ENCODE measurements around the gene RASGRF2. TPM values are rescaled to one million over a fixed set of nuclear protein-coding genes. Genes with fewer than 3 reads are reported as not detected.

The RASGRF2 gene
- total RNA-seq, 1 donor from 2014 or later, result 4.8 TPM

GRCh38 chr5:81219389-81219788, 259.2 kb downstream of the RASGRF2 start:
- Histone ChIP-seq H3K9me3 (replicated peaks) (no peaks in the 10 kb centered on the region), H3K27ac (replicated peaks) (no peak overlapping the region), H3K27me3 (ENCODE audit: low read depth) (no peaks in the 10 kb centered on the region), H3K4me1 (no peaks in the 10 kb centered on the region), H3K36me3 (peaks cover 7% of the 10 kb centered on the region), H3K4me3 (no peak overlapping the region)
- TF ChIP-seq CTCF (IDR thresholded peaks at IDR 0.05; ENCODE audit: borderline replicate concordance), result no peak
- intact Hi-C loops (cut with micrococcal nuclease), result no loop called here
- no peak for DNase-seq

- TF ChIP-seq CTCF (IDR thresholded peaks at IDR 0.05; ENCODE audit: borderline replicate concordance), result no peak
- H3K9me3 ChIP-seq (replicated peaks), result no peaks in the 10 kb centered on the region
- intact Hi-C loops (cut with micrococcal nuclease), result no loop called here
- DNase-seq, result no peak
- H3K36me3 ChIP-seq, result peaks cover 16% of the 10 kb centered on the region
- no peaks in the 10 kb centered on the region for H3K4me1 ChIP-seq
- H3K27ac ChIP-seq (replicated peaks), result no peak overlapping the region
- H3K4me3 ChIP-seq, result no peak overlapping the region
- H3K27me3 ChIP-seq (ENCODE audit: low read depth), result no peaks in the 10 kb centered on the region
Measured at GRCh38 chr5:81222285-81222684, 262.1 kb downstream of the RASGRF2 start.

- Histone ChIP-seq H3K27ac (replicated peaks) (no peak overlapping the region), H3K4me3 (no peak overlapping the region), H3K27me3 (ENCODE audit: low read depth) (no peaks in the 10 kb centered on the region), H3K4me1 (no peaks in the 10 kb centered on the region), H3K9me3 (replicated peaks) (no peaks in the 10 kb centered on the region), H3K36me3 (peaks cover 9% of the 10 kb centered on the region)
- no peak for DNase-seq
- intact Hi-C loops (cut with micrococcal nuclease), result no loop called here
- no peak for TF ChIP-seq CTCF (IDR thresholded peaks at IDR 0.05; ENCODE audit: borderline replicate concordance)
Measured at GRCh38 chr5:81225463-81225862, 265.3 kb downstream of the RASGRF2 start.

GRCh38 chr5:81226286-81226685, 266.1 kb downstream of the RASGRF2 start:
- no peak for TF ChIP-seq CTCF (IDR thresholded peaks at IDR 0.05; ENCODE audit: borderline replicate concordance)
- no peak overlapping the region for H3K4me3 ChIP-seq
- no peaks in the 10 kb centered on the region for H3K27me3 ChIP-seq (ENCODE audit: low read depth)
- peaks cover 9% of the 10 kb centered on the region for H3K36me3 ChIP-seq
- no peaks in the 10 kb centered on the region for H3K9me3 ChIP-seq (replicated peaks)
- DNase-seq, result no peak
- no peaks in the 10 kb centered on the region for H3K4me1 ChIP-seq
- intact Hi-C loops (cut with micrococcal nuclease), result no loop called here
- H3K27ac ChIP-seq (replicated peaks), result no peak overlapping the region

GRCh38 chr5:81226949-81227348, 266.8 kb downstream of the RASGRF2 start:
- intact Hi-C loops (cut with micrococcal nuclease), result no loop called here
- H3K9me3 ChIP-seq (replicated peaks), result no peaks in the 10 kb centered on the region
- TF ChIP-seq CTCF (IDR thresholded peaks at IDR 0.05; ENCODE audit: borderline replicate concordance), result no peak
- H3K27ac ChIP-seq (replicated peaks), result no peak overlapping the region
- peaks cover 9% of the 10 kb centered on the region for H3K36me3 ChIP-seq
- no peaks in the 10 kb centered on the region for H3K27me3 ChIP-seq (ENCODE audit: low read depth)
- H3K4me1 ChIP-seq, result peaks cover 5% of the 10 kb centered on the region
- no peak overlapping the region for H3K4me3 ChIP-seq
- DNase-seq, result no peak

GRCh38 chr5:81228084-81228483, 267.9 kb downstream of the RASGRF2 start:
- Histone ChIP-seq H3K9me3 (replicated peaks) (no peaks in the 10 kb centered on the region), H3K27me3 (ENCODE audit: low read depth) (no peaks in the 10 kb centered on the region), H3K36me3 (peaks cover 9% of the 10 kb centered on the region), H3K4me3 (no peak overlapping the region), H3K4me1 (peaks cover 17% of the 10 kb centered on the region), H3K27ac (replicated peaks) (no peak overlapping the region)
- TF ChIP-seq CTCF (IDR thresholded peaks at IDR 0.05; ENCODE audit: borderline replicate concordance), result no peak
- DNase-seq, result no peak
- intact Hi-C loops (cut with micrococcal nuclease), result no loop called here
